Measurements from ENCODE around the gene OR10G7. TPM values are rescaled to one million over a fixed set of nuclear protein-coding genes. Genes with fewer than 3 reads are reported as not detected.
"Not testable (repeated sequence)": the region's sequence is repeated elsewhere in the genome, so short reads cannot be mapped to it uniquely, and the experiment has no call there.

The OR10G7 gene
- total RNA-seq, 6 donors from 2014 or later = not detected

GRCh38 chr11:124026498-124026897, 14.6 kb downstream of the OR10G7 start, which contains the start of gene OR10G8:
TSS of gene OR10G8 (plus strand) at chr11:124026798. CDS start at chr11:124029623, 2,825 bp downstream.
- Histone ChIP-seq H3K4me1 (no peaks in the 10 kb centered on the region), H3K27me3 (no peaks in the 10 kb centered on the region), H3K9me3 (no peaks in the 10 kb centered on the region), H3K4me3 (no peak within 1 kb of the TSS), H3K36me3 (no peaks in the 10 kb centered on the region), H3K27ac (no peak within 1 kb of the TSS)
- no peak for DNase-seq
- no peak for TF ChIP-seq POLR2A (IDR thresholded peaks at IDR 0.05)
- WGBS, 2 donors = 76 to 92% methylated on average over 2 of the region's 2 CpGs
- ATAC-seq (ENCODE audit: low FRiP score in 2 of 2) = no peak

DNA sequence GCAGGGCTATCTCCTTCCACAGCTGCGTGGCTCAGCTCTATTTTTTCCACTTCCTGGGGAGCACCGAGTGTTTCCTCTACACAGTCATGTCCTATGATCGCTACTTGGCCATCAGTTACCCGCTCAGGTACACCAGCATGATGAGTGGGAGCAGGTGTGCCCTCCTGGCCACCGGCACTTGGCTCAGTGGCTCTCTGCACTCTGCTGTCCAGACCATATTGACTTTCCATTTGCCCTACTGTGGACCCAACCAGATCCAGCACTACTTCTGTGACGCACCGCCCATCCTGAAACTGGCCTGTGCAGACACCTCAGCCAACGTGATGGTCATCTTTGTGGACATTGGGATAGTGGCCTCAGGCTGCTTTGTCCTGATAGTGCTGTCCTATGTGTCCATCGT, 25.3 kb downstream of the OR10G7 start:
- not testable (repeated sequence) for H3K27ac ChIP-seq, H3K9me3 ChIP-seq, H3K27me3 ChIP-seq, H3K4me3 ChIP-seq, DNase-seq, H3K36me3 ChIP-seq, H3K4me1 ChIP-seq
- 70 to 75% methylated on average over 2 to 3 of the region's 9 CpGs for WGBS, 2 donors
- peak in 1 of 2 donors; percentile 30 for ATAC-seq (ENCODE audit: low FRiP score in 2 of 2)

DNA sequence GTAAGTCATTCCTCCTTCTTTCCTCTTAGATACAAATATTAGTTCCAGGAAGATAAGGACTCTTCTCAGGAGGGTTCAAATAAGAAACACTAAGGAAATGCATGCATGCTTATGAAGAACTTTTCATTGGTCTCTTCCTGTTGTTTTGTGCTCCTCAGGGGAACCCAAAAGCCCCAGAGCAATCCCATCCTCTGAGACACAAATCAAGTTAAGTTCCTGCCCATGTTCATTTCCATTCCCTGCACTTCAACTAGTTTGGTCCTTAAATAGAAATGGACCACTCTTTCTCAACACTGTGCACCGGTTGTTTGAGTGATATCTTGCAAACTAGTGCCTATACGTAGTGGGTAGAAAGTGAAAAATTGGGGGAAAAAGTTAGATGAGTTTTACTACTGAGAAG, 28.4 kb downstream of the OR10G7 start, which contains the start of gene OR10G4:
TSS of gene OR10G4 (plus strand) at position 301 of the 400 bp plus-strand sequence. CDS start 2,578 bp downstream, outside the sequence.
- Histone ChIP-seq H3K4me3 (no peak within 1 kb of the TSS), H3K36me3 (no peaks in the 10 kb centered on the region), H3K9me3 (no peaks in the 10 kb centered on the region), H3K27ac (no peak within 1 kb of the TSS), H3K27me3 (no peaks in the 10 kb centered on the region), H3K4me1 (no peaks in the 10 kb centered on the region)
- no peak for TF ChIP-seq EP300 (IDR thresholded peaks at IDR 0.05)
- TF ChIP-seq, protein P1, sequence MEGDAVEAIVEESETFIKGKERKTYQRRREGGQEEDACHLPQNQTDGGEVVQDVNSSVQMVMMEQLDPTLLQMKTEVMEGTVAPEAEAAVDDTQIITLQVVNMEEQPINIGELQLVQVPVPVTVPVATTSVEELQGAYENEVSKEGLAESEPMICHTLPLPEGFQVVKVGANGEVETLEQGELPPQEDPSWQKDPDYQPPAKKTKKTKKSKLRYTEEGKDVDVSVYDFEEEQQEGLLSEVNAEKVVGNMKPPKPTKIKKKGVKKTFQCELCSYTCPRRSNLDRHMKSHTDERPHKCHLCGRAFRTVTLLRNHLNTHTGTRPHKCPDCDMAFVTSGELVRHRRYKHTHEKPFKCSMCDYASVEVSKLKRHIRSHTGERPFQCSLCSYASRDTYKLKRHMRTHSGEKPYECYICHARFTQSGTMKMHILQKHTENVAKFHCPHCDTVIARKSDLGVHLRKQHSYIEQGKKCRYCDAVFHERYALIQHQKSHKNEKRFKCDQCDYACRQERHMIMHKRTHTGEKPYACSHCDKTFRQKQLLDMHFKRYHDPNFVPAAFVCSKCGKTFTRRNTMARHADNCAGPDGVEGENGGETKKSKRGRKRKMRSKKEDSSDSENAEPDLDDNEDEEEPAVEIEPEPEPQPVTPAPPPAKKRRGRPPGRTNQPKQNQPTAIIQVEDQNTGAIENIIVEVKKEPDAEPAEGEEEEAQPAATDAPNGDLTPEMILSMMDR (IDR thresholded peaks at IDR 0.05) = no peak
- ATAC-seq (ENCODE audit: low FRiP score in 2 of 2) (no peak), DNase-seq (no peak)
- 73 to 80% methylated on average over 2 of the region's 2 CpGs for WGBS, 2 donors

DNA sequence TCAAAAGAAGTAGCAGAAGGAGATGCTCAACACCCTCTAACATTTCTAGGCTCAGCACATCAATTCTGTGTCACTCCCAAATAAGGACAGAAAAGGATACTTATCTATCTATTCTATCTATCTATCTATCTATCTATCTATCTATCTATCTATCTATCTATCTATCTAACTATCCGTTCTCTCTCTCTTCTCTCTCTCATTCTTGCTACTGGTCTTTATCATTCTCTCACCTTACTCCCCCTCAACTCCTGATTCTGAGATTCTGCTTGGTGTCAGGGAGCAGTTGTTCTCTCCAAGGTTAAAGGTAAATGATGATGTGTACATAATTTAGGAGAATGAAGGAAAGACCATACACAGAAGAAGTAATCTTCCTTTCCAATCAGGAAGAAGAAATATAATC, 46.0 kb downstream of the OR10G7 start, which contains the start of gene OR10G6:
TSS of gene OR10G6 (minus strand) at position 43 of the 400 bp plus-strand sequence. CDS start at position 43, 0 bp downstream.
- Histone ChIP-seq H3K27me3 (no peaks in the 10 kb centered on the region), H3K27ac (no peak within 1 kb of the TSS), H3K36me3 (no peaks in the 10 kb centered on the region), H3K4me1 (no peaks in the 10 kb centered on the region), H3K9me3 (no peaks in the 10 kb centered on the region), H3K4me3 (no peak within 1 kb of the TSS)
- ATAC-seq (ENCODE audit: low FRiP score in 2 of 2) = no peak
- no peak for TF ChIP-seq POLR2A (IDR thresholded peaks at IDR 0.05)
- no peak for TF ChIP-seq POLR2AphosphoS5 (IDR thresholded peaks at IDR 0.05)
- no peak for TF ChIP-seq EP300 (IDR thresholded peaks at IDR 0.05)
- TF ChIP-seq, protein P1 (IDR thresholded peaks at IDR 0.05) = no peak
- WGBS, 2 donors = 65 to 66% methylated on average over 1 of the region's 1 CpG
- DNase-seq = no peak

Other genes with a start within 250 kb of the OR10G7 start
- not detected for gene OR6M1, start 235.0 kb downstream of the OR10G7 start, total RNA-seq
- not detected for gene TMEM225, start 155.7 kb downstream of the OR10G7 start, total RNA-seq
- gene OR8D4, start 139.2 kb downstream of the OR10G7 start, total RNA-seq = not detected
- gene OR4D5, start 101.7 kb downstream of the OR10G7 start, total RNA-seq = not detected
- gene OR6T1, start 97.5 kb downstream of the OR10G7 start, total RNA-seq = not detected
- gene OR10S1, start 63.5 kb downstream of the OR10G7 start, total RNA-seq = not detected
- gene OR10G6, start 46.2 kb downstream of the OR10G7 start, total RNA-seq = not detected
- not detected for gene OR10G4, start 28.3 kb downstream of the OR10G7 start, total RNA-seq
- not detected for gene OR10G9, start 18.3 kb downstream of the OR10G7 start, total RNA-seq
- gene OR10G8, start 14.5 kb downstream of the OR10G7 start, total RNA-seq = not detected
- 10 to 100 TPM; 16.4 to 39.0 (median 32.9) TPM for gene VWA5A, start 74.1 kb upstream of the OR10G7 start, total RNA-seq
- not detected for gene OR10D3, start 142.0 kb upstream of the OR10G7 start, total RNA-seq
- gene OR8G1, start 199.8 kb upstream of the OR10G7 start, total RNA-seq = not detected
- under 1 TPM in 1 of 6 donors, not detected in 5; 0.64 TPM for gene OR8G5, start 215.1 kb upstream of the OR10G7 start, total RNA-seq

Measured in upper lobe of left lung (tissue), 6 donors.